GM12878 (cell line): ENCODE results near the gene SF3A1. TPM values are rescaled to one million over a fixed set of nuclear protein-coding genes. Genes with fewer than 3 reads are reported as not detected.

Experiments used
- ATAC-seq: fragments of 200-7000 bp; cut with Tn5 transposase; 3 replicates; pipeline ENCODE4 v1.9.1; 2020; ENCODE audit warnings: mild to moderate bottlenecking, moderate library complexity
- BruUV-seq: library from RNA; stranded (reverse); fragments of 400-500 nt; replicated peaks from 2 replicates; lab custom pipeline; 2021; lab: Mats Ljungman, UMichigan
- CTCF ChIA-PET: fragments of 300-600 bp; sonication (Branson Sonifier 250); formaldehyde crosslinking; extraction: SDS; loops from one replicate; lab custom pipeline; 2021; ENCODE audit warnings: inconsistent platforms; lab: Yijun Ruan, JAX
- POLR2A ChIA-PET: fragments of 350-600 bp; formaldehyde crosslinking; extraction: SDS; loops from one replicate; lab custom pipeline; 2021; ENCODE audit warnings: inconsistent platforms; lab: Charles Lee
- RAD21 ChIA-PET: fragments of 300-600 bp; sonication (Branson Sonifier 250); formaldehyde crosslinking; loops from one replicate; lab custom pipeline; 2023; ENCODE audit warnings: antibody characterized with exemption; ENCODE audit not compliant: unreplicated experiment; lab: Charles Lee
- SMC1A ChIA-PET: fragments of 300-600 bp; sonication (Branson Sonifier 250); formaldehyde crosslinking; loops from one replicate; lab custom pipeline; 2023; ENCODE audit not compliant: unreplicated experiment, uncharacterized antibody; lab: Charles Lee
- DNase-seq: peaks from one replicate; pipeline ENCODE4 v3.0.0-alpha.2; 2011; ENCODE audit warnings: low read depth, low spot score
- FAIRE-seq: peaks from 3 replicates; lab custom pipeline; 2011; peaks lifted over from hg19 to GRCh38; lab: Jason Lieb, UNC
- H2AFZ ChIP-seq: 2 replicates; pipeline ENCODE4 v1.6.0; 2011; ENCODE audit warnings: low read depth, low read length, control low read depth; ENCODE audit not compliant: control insufficient read depth
- H3K27ac ChIP-seq: 2 replicates; pipeline ENCODE4 v1.5.1; 2011; ENCODE audit warnings: control low read depth; ENCODE audit not compliant: control insufficient read depth, insufficient read depth
- H3K27me3 ChIP-seq, 2 experiments: replicated peaks in 1 of 2; 2 replicates each; pipeline versions ENCODE4 v1.6.0 to v1.6.1; 2011; ENCODE audit warnings: low read length in 1 of 2; ENCODE audit not compliant: control insufficient read depth in 2 of 2, insufficient read depth in 2 of 2
- H3K36me3 ChIP-seq, 2 experiments: 2 replicates each; pipeline ENCODE4 v1.5.1; 2011; ENCODE audit warnings: low read length in 1 of 2; ENCODE audit not compliant: control insufficient read depth in 2 of 2, insufficient read depth in 2 of 2
- H3K4me1 ChIP-seq: 2 replicates; pipeline ENCODE4 v1.6.1; 2011; ENCODE audit warnings: mild to moderate bottlenecking, low read length, moderate library complexity, mixed read lengths; ENCODE audit not compliant: control insufficient read depth, insufficient read depth
- H3K4me2 ChIP-seq: 2 replicates; pipeline ENCODE4 v1.6.0; 2011; ENCODE audit warnings: control low read depth; ENCODE audit not compliant: control insufficient read depth, insufficient read depth
- H3K4me3 ChIP-seq: fragments of 200-600 bp; sonication (generic); 2 replicates; pipeline ENCODE4 v1.5.1; 2016
- H3K79me2 ChIP-seq: 2 replicates; pipeline ENCODE4 v1.6.0; 2011; ENCODE audit warnings: low read length; ENCODE audit not compliant: control insufficient read depth, insufficient read depth
- H3K9ac ChIP-seq: 2 replicates; pipeline ENCODE4 v1.8.0; 2011; ENCODE audit warnings: low read length, control low read depth, mixed read lengths; ENCODE audit not compliant: control insufficient read depth, insufficient read depth
- H3K9me3 ChIP-seq: replicated peaks from 3 replicates; pipeline ENCODE4 v1.5.1; 2011; ENCODE audit warnings: mild to moderate bottlenecking, low read length; ENCODE audit not compliant: control insufficient read depth, insufficient read depth
- H4K20me1 ChIP-seq: 2 replicates; pipeline ENCODE4 v1.6.0; 2011; ENCODE audit not compliant: control insufficient read depth, insufficient read depth
- BCL11A ChIP-seq: IDR thresholded peaks from 2 replicates; pipeline ENCODE4 v1.6.1; 2011; ENCODE audit warnings: low read depth, low read length
- CEBPB ChIP-seq, 2 experiments: fragments of 150-350 bp in 1 of 2; IDR thresholded peaks; 2 replicates each; pipeline ENCODE4 v1.6.1; 2012 to 2014; ENCODE audit warnings: low read depth in 2 of 2, low read length in 2 of 2, borderline replicate concordance in 1 of 2, inconsistent platforms in 1 of 2
- EP300 ChIP-seq, 2 experiments: fragments of 150-350 bp in 1 of 2; IDR thresholded peaks; 2 replicates each; pipeline ENCODE4 v1.6.1; 2011 to 2012; ENCODE audit warnings: low read depth in 2 of 2, low read length in 2 of 2, borderline replicate concordance in 1 of 2, improper control_type of control experiment in 1 of 2, inconsistent platforms in 1 of 2; ENCODE audit not compliant: control insufficient read depth in 1 of 2
- ESRRA ChIP-seq: IDR thresholded peaks from 2 replicates; pipeline ENCODE4 v1.6.1; 2012; ENCODE audit warnings: mild to moderate bottlenecking, low read length, improper control_type of control experiment
- IRF4 ChIP-seq: IDR thresholded peaks from 2 replicates; pipeline ENCODE4 v1.6.1; 2011; ENCODE audit warnings: low read depth, low read length
- MTA2 ChIP-seq: fragments of 450-650 bp; IDR thresholded peaks from 2 replicates; pipeline ENCODE4 v1.6.1; 2016; ENCODE audit warnings: low read depth, mild to moderate bottlenecking, moderate library complexity
- NFXL1 ChIP-seq: fragments of 450-650 bp; IDR thresholded peaks from 2 replicates; pipeline ENCODE4 v1.6.1; 2017; ENCODE audit warnings: antibody characterized with exemption, mild to moderate bottlenecking, borderline replicate concordance
- NRF1 ChIP-seq: conservative IDR thresholded peaks from 2 replicates; pipeline ENCODE4 v1.6.1; 2011; ENCODE audit warnings: mild to moderate bottlenecking, low read depth, low read length, improper control_type of control experiment
- POLR2AphosphoS5 ChIP-seq: IDR thresholded peaks from 2 replicates; pipeline ENCODE4 v1.6.1; 2011; ENCODE audit warnings: mild to moderate bottlenecking, low read length, inconsistent platforms
- SMAD5 ChIP-seq: IDR thresholded peaks from 2 replicates; pipeline ENCODE4 v1.6.1; 2016; ENCODE audit warnings: antibody characterized with exemption, low read depth
- SMARCA5 ChIP-seq: fragments of 450-650 bp; IDR thresholded peaks from 2 replicates; pipeline ENCODE4 v1.6.1; 2017; ENCODE audit warnings: mild to moderate bottlenecking
- SMC3 ChIP-seq: IDR thresholded peaks from 2 replicates; pipeline ENCODE4 v1.6.1; 2011; ENCODE audit warnings: low read length, improper control_type of control experiment, borderline replicate concordance
- SUPT20H ChIP-seq: IDR thresholded peaks from 2 replicates; pipeline ENCODE4 v1.6.1; 2011; ENCODE audit warnings: low read depth, mild to moderate bottlenecking, low read length, moderate library complexity, borderline replicate concordance; ENCODE audit not compliant: control insufficient read depth
- YBX1 ChIP-seq: fragments of 450-650 bp; IDR thresholded peaks from 2 replicates; pipeline ENCODE4 v1.6.1; 2016; ENCODE audit warnings: antibody characterized with exemption
- YY1 ChIP-seq: IDR thresholded peaks from 2 replicates; pipeline ENCODE4 v1.6.1; 2011; ENCODE audit warnings: low read depth, mild to moderate bottlenecking, low read length
- ZNF24 ChIP-seq: fragments of 450-650 bp; IDR thresholded peaks from 2 replicates; pipeline ENCODE4 v1.6.1; 2017; ENCODE audit warnings: antibody characterized with exemption, mild to moderate bottlenecking
- ZZZ3 ChIP-seq: IDR thresholded peaks from 2 replicates; pipeline ENCODE4 v1.6.1; 2011; ENCODE audit warnings: low read depth; ENCODE audit not compliant: control insufficient read depth, insufficient read length
- WGBS: methylation state at CpG from one replicate; pipeline ENCODE4 v1.1.6; 2016; ENCODE audit warnings: low lambda C conversion rate; ENCODE audit not compliant: insufficient replicate concordance, insufficient coverage; ENCODE audit errors: missing lambda C conversion rate; 5-methylcytosine and 5-hydroxymethylcytosine counted together
- in situ Hi-C: fragments of 300-500 bp; cut with MboI; formaldehyde crosslinking; loops from 9 replicates; pipeline ENCODE4 v1.14.3; 2018; ENCODE audit warnings: mixed read lengths
- intact Hi-C: fragments of 100-400 bp; cut with micrococcal nuclease; formaldehyde crosslinking; loops from one replicate; pipeline ENCODE4 v1.14.2; 2022; ENCODE audit not compliant: unreplicated experiment
- polyA plus RNA-seq, 11 experiments: library from polyadenylated mRNA; depleted of rRNA in 4 of 11; unstranded in 6 of 11; stranded (reverse) in 5 of 11; fragments of >200 nt; fragmentation: Nextera tagmentation in 4 of 11; fragmentation: Illumina TruSeq in 1 of 11; extraction: Ambion mirVana in 4 of 11; extraction: Trizol in 1 of 11; gene quantifications; 1 replicate in 1 of 11; 2 replicates in 10 of 11; pipeline versions ENCODE4 v1.2.1 to v1.2.3, GENCODE V29; 2011 to 2016; ENCODE audit warnings: inconsistent platforms in 2 of 11, missing spikeins in 2 of 11, low read depth in 1 of 11
- total RNA-seq, 4 experiments: library from RNA; depleted of rRNA in 3 of 4; stranded (reverse); fragments of >200 nt in 3 of 4; fragmentation: Illumina TruSeq in 1 of 4; extraction: Trizol in 1 of 4; gene quantifications; 2 replicates each; pipeline versions ENCODE4 v1.2.1 to v1.2.3, GENCODE V29; 2013 to 2021
- TF ChIP-seq, protein P1 (sequence below), 3 experiments: IDR thresholded peaks in 2 of 3; conservative IDR thresholded peaks in 1 of 3; 2 replicates each; pipeline ENCODE4 v1.5.1; 2011; ENCODE audit warnings: low read depth in 3 of 3, low read length in 3 of 3, mild to moderate bottlenecking in 3 of 3, control low read depth in 2 of 3, moderate library complexity in 2 of 3, inconsistent platforms in 1 of 3, mixed read lengths in 1 of 3; ENCODE audit not compliant: control insufficient read depth in 2 of 3, insufficient read depth in 1 of 3; ENCODE audit errors: extremely low read depth in 1 of 3
- TF ChIP-seq, protein P2 (sequence below): fragments of 450-650 bp; IDR thresholded peaks from 2 replicates; pipeline ENCODE4 v1.6.1; 2017; ENCODE audit warnings: antibody characterized with exemption, mild to moderate bottlenecking, moderate library complexity

SF3A1 gene
- total and polyA plus RNA-seq, 10 of the 15 experiments (the other 5 are each of a cell fraction or from before 2014, with no cell fraction given): 10.4 to 239 (median 46.0) TPM

DNA sequence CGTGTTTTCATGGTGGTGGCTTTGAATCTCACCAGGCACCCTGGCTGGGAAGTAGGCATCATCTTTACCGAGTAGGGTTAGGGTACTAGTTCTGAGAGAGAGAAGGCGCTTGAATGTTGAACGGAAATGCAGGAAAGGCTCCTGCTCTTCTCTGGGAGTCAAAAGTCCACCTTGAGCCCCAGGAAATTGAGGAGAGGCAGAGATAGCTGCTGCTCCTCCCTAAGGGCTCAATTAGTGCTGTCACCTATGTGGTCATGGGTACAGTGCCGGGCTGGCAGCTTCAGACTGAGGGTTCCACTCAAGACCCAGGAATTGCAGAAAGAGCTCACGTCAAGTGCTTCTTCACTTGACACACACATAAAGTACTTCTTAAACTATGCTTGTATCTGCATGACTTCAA lies 1.8 kb upstream of the SF3A1 start:
- TF ChIP-seq MTA2 (no peak), SMC3 (no peak), SMARCA5 (no peak), ESRRA (no peak), POLR2AphosphoS5 (no peak), ZZZ3 (no peak), SMAD5 (no peak), EP300 (IDR thresholded peaks at IDR 0.05; ENCODE audit: borderline replicate concordance in 1 of 2, control insufficient read depth in 1 of 2, low read depth in 2 of 2, low read length in 2 of 2) (no peak), YBX1 (no peak), BCL11A (no peak), ZNF24 (no peak), CEBPB (IDR thresholded peaks at IDR 0.05; ENCODE audit: borderline replicate concordance in 1 of 2, low read depth in 2 of 2, low read length in 2 of 2) (no peak), SUPT20H (no peak), YY1 (no peak), IRF4 (no peak), NRF1 (no peak), NFXL1 (no peak)
- TF ChIP-seq, protein P1, sequence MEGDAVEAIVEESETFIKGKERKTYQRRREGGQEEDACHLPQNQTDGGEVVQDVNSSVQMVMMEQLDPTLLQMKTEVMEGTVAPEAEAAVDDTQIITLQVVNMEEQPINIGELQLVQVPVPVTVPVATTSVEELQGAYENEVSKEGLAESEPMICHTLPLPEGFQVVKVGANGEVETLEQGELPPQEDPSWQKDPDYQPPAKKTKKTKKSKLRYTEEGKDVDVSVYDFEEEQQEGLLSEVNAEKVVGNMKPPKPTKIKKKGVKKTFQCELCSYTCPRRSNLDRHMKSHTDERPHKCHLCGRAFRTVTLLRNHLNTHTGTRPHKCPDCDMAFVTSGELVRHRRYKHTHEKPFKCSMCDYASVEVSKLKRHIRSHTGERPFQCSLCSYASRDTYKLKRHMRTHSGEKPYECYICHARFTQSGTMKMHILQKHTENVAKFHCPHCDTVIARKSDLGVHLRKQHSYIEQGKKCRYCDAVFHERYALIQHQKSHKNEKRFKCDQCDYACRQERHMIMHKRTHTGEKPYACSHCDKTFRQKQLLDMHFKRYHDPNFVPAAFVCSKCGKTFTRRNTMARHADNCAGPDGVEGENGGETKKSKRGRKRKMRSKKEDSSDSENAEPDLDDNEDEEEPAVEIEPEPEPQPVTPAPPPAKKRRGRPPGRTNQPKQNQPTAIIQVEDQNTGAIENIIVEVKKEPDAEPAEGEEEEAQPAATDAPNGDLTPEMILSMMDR (IDR thresholded peaks at IDR 0.05 in 2 of 3, conservative IDR thresholded peaks at IDR 0.05 in 1 of 3; ENCODE audit: control insufficient read depth in 2 of 3, extremely low read depth in 1 of 3, insufficient read depth in 1 of 3, low read depth in 3 of 3, low read length in 3 of 3): no peak
- TF ChIP-seq, protein P2, sequence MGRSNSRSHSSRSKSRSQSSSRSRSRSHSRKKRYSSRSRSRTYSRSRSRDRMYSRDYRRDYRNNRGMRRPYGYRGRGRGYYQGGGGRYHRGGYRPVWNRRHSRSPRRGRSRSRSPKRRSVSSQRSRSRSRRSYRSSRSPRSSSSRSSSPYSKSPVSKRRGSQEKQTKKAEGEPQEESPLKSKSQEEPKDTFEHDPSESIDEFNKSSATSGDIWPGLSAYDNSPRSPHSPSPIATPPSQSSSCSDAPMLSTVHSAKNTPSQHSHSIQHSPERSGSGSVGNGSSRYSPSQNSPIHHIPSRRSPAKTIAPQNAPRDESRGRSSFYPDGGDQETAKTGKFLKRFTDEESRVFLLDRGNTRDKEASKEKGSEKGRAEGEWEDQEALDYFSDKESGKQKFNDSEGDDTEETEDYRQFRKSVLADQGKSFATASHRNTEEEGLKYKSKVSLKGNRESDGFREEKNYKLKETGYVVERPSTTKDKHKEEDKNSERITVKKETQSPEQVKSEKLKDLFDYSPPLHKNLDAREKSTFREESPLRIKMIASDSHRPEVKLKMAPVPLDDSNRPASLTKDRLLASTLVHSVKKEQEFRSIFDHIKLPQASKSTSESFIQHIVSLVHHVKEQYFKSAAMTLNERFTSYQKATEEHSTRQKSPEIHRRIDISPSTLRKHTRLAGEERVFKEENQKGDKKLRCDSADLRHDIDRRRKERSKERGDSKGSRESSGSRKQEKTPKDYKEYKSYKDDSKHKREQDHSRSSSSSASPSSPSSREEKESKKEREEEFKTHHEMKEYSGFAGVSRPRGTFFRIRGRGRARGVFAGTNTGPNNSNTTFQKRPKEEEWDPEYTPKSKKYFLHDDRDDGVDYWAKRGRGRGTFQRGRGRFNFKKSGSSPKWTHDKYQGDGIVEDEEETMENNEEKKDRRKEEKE: no peak
- Histone ChIP-seq H2AFZ (no peak overlapping the region), H3K27ac (no peak overlapping the region), H4K20me1 (no peaks in the 10 kb centered on the region), H3K36me3 (no peaks in the 10 kb centered on the region; a peak in 1 of 4 replicates), H3K27me3 (no peaks in the 10 kb centered on the region), H3K79me2 (peaks cover 31% of the 10 kb centered on the region), H3K4me3 (no peak overlapping the region), H3K4me1 (0 out of 2 replicates have a peak, but pooled peaks cover 5% of the 10 kb centered on the region), H3K4me2 (no peak overlapping the region), H3K9me3 (no peaks in the 10 kb centered on the region), H3K9ac (no peak overlapping the region)
- BruUV-seq: no TSS peak
- ATAC-seq (no peak), FAIRE-seq (no peak), DNase-seq (no peak)
- WGBS: 77% methylated on average over 6 of the region's 6 CpGs
- in situ Hi-C loops: no loop called here
- ChIA-PET SMC1A (interaction anchor here (1.1 to 1.6 kb wide), 2 partner anchors 33 to 70 kb away, joined by 3 to 8 read pairs; partner anchors contain the start of gene CASTOR1), CTCF (interaction anchor here (0.8 to 1.9 kb wide), 2 partner anchors 9 to 71 kb away, joined by 3 to 13 read pairs; no protein-coding TSS in a partner anchor), RAD21 (interaction anchor here (1.1 to 2.1 kb wide), 2 partner anchors 29 to 70 kb away, joined by 3 to 14 read pairs; partner anchors contain the start of genes CASTOR1 and RNF215), POLR2A (interaction anchor here (0.5 to 5.7 kb wide), 2 partner anchors 33 to 1166 kb away, joined by 5 to 35 read pairs; partner anchors contain the start of gene TBC1D10A)
- intact Hi-C loops: no loop called here
